H9 (cell line): Measurements from ENCODE around the gene TRPT1. TPM values are rescaled to one million over a fixed set of nuclear protein-coding genes. Genes with fewer than 3 reads are reported as not detected.

Source experiments
- DNase-seq: peaks from one replicate; pipeline ENCODE4 v3.0.0-alpha.2; 2017
- H2AFZ ChIP-seq: one replicate; pipeline ENCODE4 v1.6.1; 2013; ENCODE audit warnings: mild to moderate bottlenecking, low read length, control low read depth, moderate library complexity
- H2AK5ac ChIP-seq: 2 replicates; pipeline ENCODE4 v1.6.1; 2013; ENCODE audit warnings: low read length, control low read depth, mixed read lengths; ENCODE audit not compliant: insufficient read length
- H2BK120ac ChIP-seq: one replicate; pipeline ENCODE4 v1.6.1; 2013; ENCODE audit warnings: low read depth, mild to moderate bottlenecking, low read length, control low read depth, inconsistent platforms; ENCODE audit not compliant: poor library complexity, severe bottlenecking
- H2BK12ac ChIP-seq: 2 replicates; pipeline ENCODE4 v1.6.1; 2013; ENCODE audit warnings: low read length, control low read depth, mixed read lengths, low read depth; ENCODE audit not compliant: insufficient read length
- H2BK15ac ChIP-seq: 2 replicates; pipeline ENCODE4 v1.6.1; 2013; ENCODE audit warnings: low read depth, low read length, control low read depth
- H2BK20ac ChIP-seq: one replicate; pipeline ENCODE4 v1.6.1; 2013; ENCODE audit warnings: low read depth, mild to moderate bottlenecking, low read length, control low read depth, inconsistent platforms; ENCODE audit not compliant: poor library complexity, severe bottlenecking
- H2BK5ac ChIP-seq: 2 replicates; pipeline ENCODE4 v1.6.1; 2013; ENCODE audit warnings: low read length, control low read depth, mixed read lengths; ENCODE audit not compliant: insufficient read length
- H3K14ac ChIP-seq: 2 replicates; pipeline ENCODE4 v1.6.1; 2013; ENCODE audit warnings: low read length, control low read depth; ENCODE audit not compliant: insufficient read depth
- H3K18ac ChIP-seq: 2 replicates; pipeline ENCODE4 v1.6.1; 2013; ENCODE audit warnings: low read depth, mild to moderate bottlenecking, mixed read lengths, low read length, control low read depth; ENCODE audit not compliant: insufficient read length
- H3K23ac ChIP-seq: 2 replicates; pipeline ENCODE4 v1.6.1; 2013; ENCODE audit warnings: low read length, control low read depth, mixed read lengths, low read depth; ENCODE audit not compliant: insufficient read length
- H3K23me2 ChIP-seq: 2 replicates; pipeline ENCODE4 v1.6.1; 2013; ENCODE audit warnings: low read depth, mild to moderate bottlenecking, mixed read lengths, low read length, control low read depth; ENCODE audit not compliant: insufficient read length, poor library complexity, severe bottlenecking
- H3K27ac ChIP-seq: 2 replicates; pipeline ENCODE4 v1.5.1; 2013; ENCODE audit warnings: low read length, control low read depth, mixed read lengths, low read depth; ENCODE audit not compliant: insufficient read length
- H3K27me3 ChIP-seq: 2 replicates; pipeline ENCODE4 v1.6.1; 2013; ENCODE audit warnings: low read length, control low read depth, inconsistent platforms; ENCODE audit not compliant: insufficient read depth
- H3K4ac ChIP-seq: 2 replicates; pipeline ENCODE4 v1.6.1; 2013; ENCODE audit warnings: low read depth, mild to moderate bottlenecking, control low read depth, inconsistent platforms, low read length, moderate library complexity
- H3K4me1 ChIP-seq: 2 replicates; pipeline ENCODE4 v1.6.1; 2013; ENCODE audit warnings: low read length, control low read depth, inconsistent platforms; ENCODE audit not compliant: insufficient read depth
- H3K4me2 ChIP-seq: 2 replicates; pipeline ENCODE4 v1.6.1; 2013; ENCODE audit warnings: low read length, control low read depth, mixed read lengths; ENCODE audit not compliant: insufficient read length, insufficient read depth
- H3K56ac ChIP-seq: 2 replicates; pipeline ENCODE4 v1.6.1; 2013; ENCODE audit warnings: low read depth, mild to moderate bottlenecking, mixed read lengths, low read length, control low read depth; ENCODE audit not compliant: insufficient read length
- H3K79me1 ChIP-seq: 2 replicates; pipeline ENCODE4 v1.6.1; 2013; ENCODE audit warnings: low read depth, mild to moderate bottlenecking, moderate library complexity, low read length, control low read depth, inconsistent platforms; ENCODE audit not compliant: insufficient read depth, poor library complexity, severe bottlenecking
- H3K79me2 ChIP-seq: 2 replicates; pipeline ENCODE4 v1.6.1; 2013; ENCODE audit warnings: low read length, control low read depth, inconsistent platforms; ENCODE audit not compliant: insufficient read depth
- H3K9ac ChIP-seq: 2 replicates; pipeline ENCODE4 v1.6.1; 2013; ENCODE audit warnings: low read length, control low read depth, mixed read lengths; ENCODE audit not compliant: insufficient read length; ENCODE audit errors: extremely low read depth
- H3K9me3 ChIP-seq: one replicate; pipeline ENCODE4 v1.6.1; 2013; ENCODE audit warnings: low read depth, low read length, inconsistent platforms; ENCODE audit not compliant: control insufficient read depth
- H3T11ph ChIP-seq: one replicate; pipeline ENCODE4 v1.6.1; 2013; ENCODE audit warnings: mild to moderate bottlenecking, low read length, control low read depth, inconsistent platforms
- H4K20me1 ChIP-seq: one replicate; pipeline ENCODE4 v1.6.1; 2013; ENCODE audit not compliant: control insufficient read depth, insufficient read length, insufficient read depth
- H4K5ac ChIP-seq: 2 replicates; pipeline ENCODE4 v1.6.1; 2013; ENCODE audit warnings: low read depth, mild to moderate bottlenecking, mixed read lengths, low read length, control low read depth; ENCODE audit not compliant: insufficient read length
- H4K8ac ChIP-seq: replicated peaks from 2 replicates; pipeline ENCODE4 v1.6.1; 2013; ENCODE audit warnings: low read length, control low read depth, mixed read lengths, low read depth; ENCODE audit not compliant: insufficient read length
- H4K91ac ChIP-seq: 2 replicates; pipeline ENCODE4 v1.6.1; 2013; ENCODE audit warnings: low read depth, mild to moderate bottlenecking, moderate library complexity, mixed read lengths, low read length, control low read depth; ENCODE audit not compliant: insufficient read length
- H3K27ac Mint-ChIP-seq, 3 experiments: 2 replicates in 2 of 3; 3 replicates in 1 of 3; pipeline ENCODE4 v1.8.0; 2020 to 2021; ENCODE audit warnings: mixed read lengths in 3 of 3, mild to moderate bottlenecking in 1 of 3, moderate library complexity in 1 of 3
- H3K27me3 Mint-ChIP-seq: 2 replicates; pipeline ENCODE4 v1.8.0; 2021; ENCODE audit warnings: low read depth, mild to moderate bottlenecking, moderate library complexity, mixed read lengths
- H3K36me3 Mint-ChIP-seq, 3 experiments: 2 replicates in 2 of 3; 3 replicates in 1 of 3; pipeline ENCODE4 v1.8.0; 2020 to 2021; ENCODE audit warnings: low read depth in 3 of 3, mixed read lengths in 3 of 3; ENCODE audit not compliant: insufficient read depth in 1 of 3
- H3K4me1 Mint-ChIP-seq, 2 experiments: 2 replicates each; pipeline ENCODE4 v1.8.0; 2020; ENCODE audit warnings: mixed read lengths in 2 of 2
- H3K4me3 Mint-ChIP-seq, 2 experiments: 2 replicates in 1 of 2; 3 replicates in 1 of 2; pipeline ENCODE4 v1.8.0; 2020 to 2021; ENCODE audit warnings: mild to moderate bottlenecking in 2 of 2, mixed read lengths in 2 of 2, moderate library complexity in 1 of 2
- H3K9me3 Mint-ChIP-seq, 2 experiments: 2 replicates in 1 of 2; 3 replicates in 1 of 2; pipeline ENCODE4 v1.8.0; 2020; ENCODE audit warnings: mild to moderate bottlenecking in 2 of 2, mixed read lengths in 2 of 2, moderate library complexity in 1 of 2
- CTCF ChIP-seq: fragments of 200-600 bp; sonication (generic); conservative IDR thresholded peaks from 3 replicates; pipeline ENCODE4 v1.8.0; 2021; ENCODE audit warnings: antibody characterized with exemption, mild to moderate bottlenecking
- WGBS: extraction: QIAGEN DNeasy Blood & Tissue Kit; methylation state at CpG from one replicate; pipeline ENCODE4 v1.1.7; 2013; ENCODE audit warnings: missing lambda C conversion rate, low lambda C conversion rate, mixed read lengths; ENCODE audit not compliant: insufficient read length; ENCODE audit errors: extremely low coverage; 5-methylcytosine and 5-hydroxymethylcytosine counted together
- total RNA-seq: library from RNA; stranded (reverse); gene quantifications from 2 replicates; pipeline ENCODE4 v1.2.1, GENCODE V29; 2021

Gene TRPT1
- total RNA-seq, 1 experiment from 2014 or later = 33.6 TPM

GRCh38 chr11:64208796-64209562 is 17.0 kb downstream of the TRPT1 start:
- H3K18ac ChIP-seq = no peak overlapping the region
- H2BK5ac ChIP-seq = no peak overlapping the region
- H3K27ac ChIP-seq = no peak overlapping the region
- H2BK120ac ChIP-seq = no peak overlapping the region
- H3K4me1 Mint-ChIP-seq = peaks cover 7% of the 10 kb centered on the region in 2 experiments
- peak overlapping the region; percentile 77 to 92 (median 82); a peak in 6 of 7 replicates for H3K27ac Mint-ChIP-seq
- H3K9me3 Mint-ChIP-seq = no peaks in the 10 kb centered on the region; a peak in 1 of 5 replicates
- no peak overlapping the region for H4K5ac ChIP-seq
- H2BK20ac ChIP-seq = no peak overlapping the region
- H3K36me3 Mint-ChIP-seq = peaks cover 11 to 53% (median 42%) of the 10 kb centered on the region in 3 experiments
- no peaks in the 10 kb centered on the region for H3K4me1 ChIP-seq
- H3K27me3 ChIP-seq = no peaks in the 10 kb centered on the region
- no peaks in the 10 kb centered on the region for H3K27me3 Mint-ChIP-seq
- no peak overlapping the region for H3K14ac ChIP-seq
- H2BK12ac ChIP-seq = no peak overlapping the region
- no peak for TF ChIP-seq CTCF
- H4K8ac ChIP-seq = no peak overlapping the region
- no peak overlapping the region for H3K9ac ChIP-seq
- no peaks in the 10 kb centered on the region for H4K20me1 ChIP-seq
- no peak overlapping the region for H3T11ph ChIP-seq
- H3K23ac ChIP-seq = no peak overlapping the region
- H2BK15ac ChIP-seq = no peak overlapping the region
- H3K23me2 ChIP-seq = no peaks in the 10 kb centered on the region
- no peak overlapping the region for H4K91ac ChIP-seq
- no peak overlapping the region for H2AK5ac ChIP-seq
- H3K4me3 Mint-ChIP-seq = no peak overlapping the region; a peak in 1 of 5 replicates
- no peaks in the 10 kb centered on the region for H3K79me1 ChIP-seq
- no peaks in the 10 kb centered on the region for H3K9me3 ChIP-seq
- no peak overlapping the region for H3K4ac ChIP-seq
- H3K56ac ChIP-seq = no peak overlapping the region
- no peak for DNase-seq
- no peak overlapping the region for H3K4me2 ChIP-seq
- no peak overlapping the region for H2AFZ ChIP-seq
- no CpG with 5 or more reads among the region's 18 CpGs for WGBS
- H3K79me2 ChIP-seq = no peaks in the 10 kb centered on the region
